Activated T-cell treated with anti-CD3 and anti-CD28 coated beads, Interleukin-2, amount 50 U/mL, for 24 hours (primary cell): ENCODE results near the gene C19orf73.
A peak's percentile ranks its signal among the peaks of the same experiment; 100 is the strongest.

Experiments
- DNase-seq: peaks from one replicate; pipeline ENCODE4 v3.0.0-alpha.2; 2020
- H3K27ac Mint-ChIP-seq: 2 replicates; pipeline ENCODE4 v1.8.0; 2020; ENCODE audit warnings: mild to moderate bottlenecking, mixed read lengths
- H3K27me3 Mint-ChIP-seq: 2 replicates; pipeline ENCODE4 v1.8.0; 2020; ENCODE audit warnings: mixed read lengths
- H3K36me3 Mint-ChIP-seq: 2 replicates; pipeline ENCODE4 v1.8.0; 2020; ENCODE audit warnings: low read depth, mixed read lengths
- H3K4me1 Mint-ChIP-seq: 2 replicates; pipeline ENCODE4 v1.8.0; 2020; ENCODE audit warnings: low read depth, mixed read lengths
- H3K4me3 Mint-ChIP-seq: 2 replicates; pipeline ENCODE4 v1.8.0; 2020; ENCODE audit warnings: mild to moderate bottlenecking, moderate library complexity, mixed read lengths
- H3K9me3 Mint-ChIP-seq: 2 replicates; pipeline ENCODE4 v1.8.0; 2020; ENCODE audit warnings: mixed read lengths

The C19orf73 gene

GRCh38 chr19:49104229-49104864 lies 14.6 kb downstream of the C19orf73 start:
- H3K27ac Mint-ChIP-seq: peak overlapping the region; percentile 61
- no peak overlapping the region for H3K4me3 Mint-ChIP-seq
- H3K27me3 Mint-ChIP-seq: no peaks in the 10 kb centered on the region
- no peaks in the 10 kb centered on the region for H3K9me3 Mint-ChIP-seq
- peaks cover 7% of the 10 kb centered on the region for H3K4me1 Mint-ChIP-seq
- DNase-seq: no peak
- H3K36me3 Mint-ChIP-seq: peaks cover 93% of the 10 kb centered on the region

GRCh38 chr19:49103331-49104085 lies 15.4 kb downstream of the C19orf73 start:
- Mint-ChIP-seq H3K27me3 (no peaks in the 10 kb centered on the region), H3K27ac (no peak overlapping the region), H3K36me3 (peaks cover 93% of the 10 kb centered on the region), H3K4me3 (no peak overlapping the region), H3K4me1 (peaks cover 7% of the 10 kb centered on the region), H3K9me3 (no peaks in the 10 kb centered on the region)
- no peak for DNase-seq

GRCh38 chr19:49102303-49102702 lies 16.6 kb downstream of the C19orf73 start:
- peak overlapping the region; percentile 64 for H3K27ac Mint-ChIP-seq
- H3K27me3 Mint-ChIP-seq: no peaks in the 10 kb centered on the region
- no peak overlapping the region for H3K4me3 Mint-ChIP-seq
- H3K36me3 Mint-ChIP-seq: peaks cover 94% of the 10 kb centered on the region
- peaks cover 8% of the 10 kb centered on the region for H3K4me1 Mint-ChIP-seq
- DNase-seq: no peak
- no peaks in the 10 kb centered on the region for H3K9me3 Mint-ChIP-seq

DNA sequence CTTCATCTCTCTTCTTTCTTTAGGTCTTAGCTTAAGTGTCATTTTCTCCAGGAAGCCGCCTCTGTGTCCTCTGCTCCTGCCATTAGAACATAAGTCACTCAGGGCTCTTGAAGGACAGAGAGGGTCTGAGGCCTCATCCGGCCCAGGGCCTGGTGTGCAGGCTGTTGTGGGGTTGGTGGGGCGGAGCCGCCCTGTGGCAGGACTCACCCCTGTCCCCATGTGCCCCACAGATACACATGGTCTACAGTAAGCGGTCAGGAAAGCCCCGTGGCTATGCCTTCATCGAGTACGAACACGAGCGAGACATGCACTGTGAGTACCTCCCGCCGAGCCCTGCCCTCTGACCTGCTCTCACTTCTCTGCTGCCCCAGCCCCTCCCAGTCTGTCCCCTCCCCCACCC lies 17.8 kb downstream of the C19orf73 start:
- Mint-ChIP-seq H3K27me3 (no peaks in the 10 kb centered on the region), H3K9me3 (no peaks in the 10 kb centered on the region), H3K4me1 (peaks cover 4% of the 10 kb centered on the region), H3K36me3 (peaks cover 94% of the 10 kb centered on the region), H3K4me3 (no peak overlapping the region), H3K27ac (no peak overlapping the region)
- no peak for DNase-seq

DNA sequence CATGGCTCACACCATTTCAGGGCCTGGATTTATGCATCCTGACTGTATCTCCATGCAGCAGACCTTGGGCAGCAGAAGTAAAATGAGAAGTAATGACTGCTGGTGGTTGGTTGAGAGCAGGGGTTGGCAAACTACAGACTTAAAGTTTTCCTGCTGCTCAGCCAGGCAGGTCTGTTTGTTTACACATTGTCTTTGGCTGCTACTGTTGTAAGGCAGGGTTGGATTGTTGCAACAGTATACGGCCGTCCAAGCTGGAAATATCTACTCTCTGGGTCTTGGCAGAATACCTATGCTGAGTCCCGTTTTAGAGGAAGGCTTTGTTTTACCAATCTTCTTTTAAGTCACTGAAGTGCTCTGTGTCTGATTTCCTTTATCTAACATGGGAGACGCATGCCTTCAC lies 20.1 kb downstream of the C19orf73 start:
- Mint-ChIP-seq H3K4me1 (peaks cover 4% of the 10 kb centered on the region), H3K36me3 (peaks cover 94% of the 10 kb centered on the region), H3K4me3 (no peak overlapping the region), H3K9me3 (no peaks in the 10 kb centered on the region), H3K27ac (peak overlapping the region; percentile 19), H3K27me3 (no peaks in the 10 kb centered on the region)
- no peak for DNase-seq

GRCh38 chr19:49097453-49098288 lies 21.3 kb downstream of the C19orf73 start:
- H3K4me1 Mint-ChIP-seq: peaks cover 4% of the 10 kb centered on the region
- H3K9me3 Mint-ChIP-seq: no peaks in the 10 kb centered on the region
- peak overlapping the region; percentile 52 for H3K27ac Mint-ChIP-seq
- no peaks in the 10 kb centered on the region for H3K27me3 Mint-ChIP-seq
- H3K36me3 Mint-ChIP-seq: peaks cover 92% of the 10 kb centered on the region
- no peak overlapping the region for H3K4me3 Mint-ChIP-seq
- DNase-seq: peak; percentile 79

DNA sequence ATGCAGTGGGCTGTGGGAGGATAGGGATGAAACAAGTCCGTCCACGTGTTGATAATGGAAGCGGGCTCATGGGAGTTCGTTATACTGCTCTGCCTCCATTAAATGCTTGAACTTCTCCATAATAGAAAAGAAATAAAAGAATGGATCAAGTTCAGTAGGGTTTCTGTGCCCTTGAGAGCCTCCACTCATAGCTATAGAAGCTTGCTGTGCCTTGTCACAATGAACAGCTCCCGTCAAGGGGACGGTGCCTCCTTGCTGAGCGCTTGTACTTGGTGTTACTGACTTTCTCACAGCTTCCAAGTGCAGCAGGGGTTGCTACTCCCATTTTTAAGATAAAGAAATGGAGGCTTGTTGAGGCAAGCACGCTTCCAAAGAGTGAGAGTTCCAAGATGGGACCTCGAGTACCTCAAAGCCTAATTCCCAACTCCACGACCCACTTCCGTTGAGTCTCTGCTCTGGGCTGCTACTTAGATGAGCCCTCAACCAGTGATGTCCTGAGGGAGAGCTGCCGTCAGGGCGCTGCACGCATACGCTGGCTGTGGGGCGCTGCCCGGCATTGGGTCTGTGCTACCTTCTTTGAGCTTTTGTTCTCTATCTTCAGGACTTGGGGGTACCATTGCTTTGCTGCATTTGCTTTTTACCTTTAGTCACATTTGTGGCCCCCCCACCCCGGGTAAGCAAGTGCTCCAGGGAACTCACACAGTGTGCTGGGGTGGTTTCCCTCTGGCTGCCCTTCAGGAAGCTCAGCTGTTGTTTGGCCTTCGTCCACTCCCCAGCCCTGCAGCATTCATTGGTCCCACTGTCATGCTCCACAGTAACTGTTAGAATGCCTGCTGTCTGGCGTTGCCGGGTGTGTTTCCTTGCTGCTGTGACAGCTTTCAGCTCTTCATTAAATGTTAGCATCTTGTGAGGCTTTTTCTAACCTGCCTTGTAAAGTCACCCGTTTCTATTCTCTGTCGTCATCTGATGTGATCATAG lies 24.1 kb downstream of the C19orf73 start:
- peaks cover 96% of the 10 kb centered on the region for H3K36me3 Mint-ChIP-seq
- no peaks in the 10 kb centered on the region for H3K9me3 Mint-ChIP-seq
- H3K27me3 Mint-ChIP-seq: no peaks in the 10 kb centered on the region
- no peak overlapping the region for H3K27ac Mint-ChIP-seq
- DNase-seq: no peak
- H3K4me3 Mint-ChIP-seq: no peak overlapping the region
- peaks cover 22% of the 10 kb centered on the region for H3K4me1 Mint-ChIP-seq

GRCh38 chr19:49092686-49093085 lies 26.3 kb downstream of the C19orf73 start:
- Mint-ChIP-seq H3K36me3 (peaks cover 93% of the 10 kb centered on the region), H3K9me3 (no peaks in the 10 kb centered on the region), H3K4me1 (peaks cover 30% of the 10 kb centered on the region), H3K4me3 (no peak overlapping the region), H3K27ac (no peak overlapping the region), H3K27me3 (no peaks in the 10 kb centered on the region)
- DNase-seq: no peak

- H3K27ac Mint-ChIP-seq: peak overlapping the region; percentile 78
- H3K4me3 Mint-ChIP-seq: no peak overlapping the region
- peaks cover 93% of the 10 kb centered on the region for H3K36me3 Mint-ChIP-seq
- DNase-seq: no peak
- H3K4me1 Mint-ChIP-seq: peaks cover 34% of the 10 kb centered on the region
- H3K9me3 Mint-ChIP-seq: no peaks in the 10 kb centered on the region
- no peaks in the 10 kb centered on the region for H3K27me3 Mint-ChIP-seq
Observed at GRCh38 chr19:49091391-49092038, 27.4 kb downstream of the C19orf73 start.

- Mint-ChIP-seq H3K27me3 (no peaks in the 10 kb centered on the region), H3K36me3 (peaks cover 59% of the 10 kb centered on the region), H3K4me3 (peak overlapping the region; percentile 98), H3K9me3 (no peaks in the 10 kb centered on the region), H3K27ac (peak overlapping the region; percentile 98), H3K4me1 (peaks cover 39% of the 10 kb centered on the region)
- DNase-seq: no peak
Observed at GRCh38 chr19:49086296-49086695, 32.6 kb downstream of the C19orf73 start.

DNA sequence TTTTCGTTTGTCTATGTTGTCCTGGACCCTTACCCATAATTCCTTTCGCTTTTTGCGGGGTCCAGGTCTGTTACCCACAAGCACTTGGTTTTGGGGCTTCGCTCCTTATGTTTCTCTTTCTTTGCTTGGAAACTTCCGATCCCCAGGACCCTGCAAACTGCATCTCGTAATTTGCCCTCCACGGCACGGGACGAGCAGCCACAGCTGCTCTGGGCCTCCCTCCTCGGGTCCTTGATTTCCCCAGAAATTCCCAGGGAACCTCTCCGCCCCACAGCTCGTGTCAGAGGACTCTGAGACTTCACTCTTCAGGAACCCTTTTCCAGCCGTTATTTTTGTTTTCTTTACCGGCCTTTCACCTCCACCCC lies 33.1 kb downstream of the C19orf73 start:
- H3K4me3 Mint-ChIP-seq: peak overlapping the region; percentile 98
- H3K36me3 Mint-ChIP-seq: peaks cover 55% of the 10 kb centered on the region
- DNase-seq: no peak
- H3K4me1 Mint-ChIP-seq: peaks cover 36% of the 10 kb centered on the region
- peak overlapping the region; percentile 98 for H3K27ac Mint-ChIP-seq
- H3K27me3 Mint-ChIP-seq: no peaks in the 10 kb centered on the region
- H3K9me3 Mint-ChIP-seq: no peaks in the 10 kb centered on the region

DNA sequence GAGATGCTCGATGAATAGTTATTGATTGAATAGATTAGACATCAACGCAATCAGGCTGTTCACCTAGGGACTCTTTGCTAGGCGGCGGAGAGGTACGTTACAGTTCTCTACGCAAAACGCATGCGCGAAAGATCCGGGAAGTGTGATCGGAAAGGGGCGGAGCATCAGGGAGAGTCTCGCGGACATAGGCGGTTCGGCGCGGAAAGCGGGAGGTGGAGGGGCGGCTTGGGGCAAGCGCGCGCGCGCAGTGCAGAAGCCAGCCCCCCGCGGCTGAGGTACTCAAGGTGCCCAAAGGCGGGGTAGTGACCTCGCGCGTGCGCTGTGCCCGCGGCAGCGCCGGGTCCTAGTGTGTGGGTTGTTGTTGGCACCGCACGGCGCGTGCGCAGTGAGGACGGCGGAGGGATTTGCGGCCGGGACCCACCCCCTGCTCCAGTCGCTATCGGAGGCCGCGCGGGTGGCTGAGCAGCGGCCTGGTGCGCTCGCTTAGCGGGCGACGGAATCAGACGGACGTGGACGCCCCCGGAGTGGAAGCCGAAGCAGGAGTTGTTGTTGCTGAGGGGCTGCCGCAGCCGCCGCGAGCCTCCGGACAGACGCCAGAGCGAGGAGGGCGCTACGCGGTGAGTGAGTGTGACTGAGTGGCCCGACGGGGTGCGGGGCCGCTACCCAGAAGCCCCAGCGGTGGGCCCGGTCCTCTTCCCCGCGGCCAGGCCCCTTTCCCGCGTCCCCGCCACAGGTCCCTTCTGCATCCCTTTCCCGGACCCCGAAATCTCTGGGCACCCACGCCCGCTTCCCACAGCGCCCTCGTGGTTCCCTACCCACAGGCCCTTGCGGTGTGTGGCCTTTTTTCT lies 33.7 kb downstream of the C19orf73 start, which contains the start of gene SNRNP70:
TSS of gene SNRNP70 (plus strand) at position 432 of the 848 bp plus-strand sequence. CDS start 964 bp downstream, outside the sequence.
- H3K36me3 Mint-ChIP-seq: peaks cover 49% of the 10 kb centered on the region
- H3K4me3 Mint-ChIP-seq: peak within 1 kb of the TSS; percentile 98
- peak; percentile 99 for DNase-seq
- H3K27me3 Mint-ChIP-seq: no peaks in the 10 kb centered on the region
- H3K27ac Mint-ChIP-seq: peak within 1 kb of the TSS; percentile 98
- no peaks in the 10 kb centered on the region for H3K9me3 Mint-ChIP-seq
- peaks cover 30% of the 10 kb centered on the region for H3K4me1 Mint-ChIP-seq
